IPS-15b (cell line): ENCODE results near the gene KCNC3.

ENCODE experiments used
- H3K27me3 ChIP-seq: one replicate; pipeline ENCODE4 v1.6.1; 2013; ENCODE audit warnings: low read length; ENCODE audit not compliant: control insufficient read depth, insufficient read depth
- H3K36me3 ChIP-seq: one replicate; pipeline ENCODE4 v1.6.1; 2013; ENCODE audit warnings: low read length; ENCODE audit not compliant: control insufficient read depth, insufficient read depth
- H3K4me1 ChIP-seq: one replicate; pipeline ENCODE4 v1.6.1; 2013; ENCODE audit warnings: mild to moderate bottlenecking, low read length; ENCODE audit not compliant: control insufficient read depth, insufficient read depth
- H3K4me3 ChIP-seq: one replicate; pipeline ENCODE4 v1.5.1; 2013; ENCODE audit warnings: low read depth, low read length
- H3K9ac ChIP-seq: one replicate; pipeline ENCODE4 v1.6.1; 2013; ENCODE audit warnings: low read depth, mild to moderate bottlenecking, low read length
- H3K9me3 ChIP-seq: one replicate; pipeline ENCODE4 v1.6.1; 2013; ENCODE audit warnings: mild to moderate bottlenecking, low read length; ENCODE audit not compliant: control insufficient read depth, insufficient read depth

Gene KCNC3

GRCh38 chr19:50275577-50276368 lies 53.4 kb downstream of the KCNC3 start:
- Histone ChIP-seq H3K9ac (no peak overlapping the region), H3K9me3 (no peaks in the 10 kb centered on the region), H3K27me3 (no peaks in the 10 kb centered on the region), H3K4me1 (no peaks in the 10 kb centered on the region), H3K4me3 (no peak overlapping the region), H3K36me3 (peaks cover 24% of the 10 kb centered on the region)

GRCh38 chr19:50273821-50274220 lies 55.4 kb downstream of the KCNC3 start:
- Histone ChIP-seq H3K4me3 (no peak overlapping the region), H3K4me1 (no peaks in the 10 kb centered on the region), H3K36me3 (peaks cover 18% of the 10 kb centered on the region), H3K9ac (no peak overlapping the region), H3K27me3 (no peaks in the 10 kb centered on the region), H3K9me3 (no peaks in the 10 kb centered on the region)

DNA sequence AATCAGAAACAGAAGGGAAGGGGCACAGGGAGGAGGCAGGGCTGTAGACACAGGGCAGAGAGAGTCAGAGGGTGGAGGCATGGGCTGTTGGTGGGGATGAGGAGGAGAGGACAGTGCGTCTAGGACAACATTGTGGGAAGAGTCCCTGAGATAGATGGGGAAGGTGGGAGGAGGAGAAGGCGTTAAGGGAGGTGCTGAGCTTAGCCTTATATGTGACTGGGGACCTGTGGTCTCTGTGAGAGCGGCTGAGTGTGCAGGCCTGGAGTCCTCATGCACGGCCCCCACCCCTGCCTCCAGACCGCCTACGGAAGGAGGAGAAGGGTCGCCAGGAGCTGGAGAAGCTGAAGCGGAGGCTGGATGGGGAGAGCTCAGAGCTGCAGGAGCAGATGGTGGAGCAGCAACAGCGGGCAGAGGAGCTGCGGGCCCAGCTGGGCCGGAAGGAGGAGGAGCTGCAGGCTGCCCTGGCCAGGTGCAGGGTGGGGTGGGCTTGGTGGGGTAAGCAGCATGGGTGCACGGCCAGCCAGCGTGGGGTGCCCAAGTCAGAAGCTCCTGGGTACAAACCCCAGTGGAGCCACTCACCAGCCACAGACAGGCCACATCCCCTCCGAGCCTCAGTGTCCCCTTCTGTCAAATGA lies 56.8 kb downstream of the KCNC3 start:
- Histone ChIP-seq H3K36me3 (peaks cover 27% of the 10 kb centered on the region), H3K9ac (no peak overlapping the region), H3K9me3 (no peaks in the 10 kb centered on the region), H3K4me1 (no peaks in the 10 kb centered on the region), H3K27me3 (no peaks in the 10 kb centered on the region), H3K4me3 (no peak overlapping the region)

GRCh38 chr19:50269653-50270052 lies 59.5 kb downstream of the KCNC3 start:
- H3K4me1 ChIP-seq, result no peaks in the 10 kb centered on the region
- H3K27me3 ChIP-seq, result no peaks in the 10 kb centered on the region
- H3K36me3 ChIP-seq, result peaks cover 19% of the 10 kb centered on the region
- no peaks in the 10 kb centered on the region for H3K9me3 ChIP-seq
- no peak overlapping the region for H3K9ac ChIP-seq
- H3K4me3 ChIP-seq, result no peak overlapping the region

DNA sequence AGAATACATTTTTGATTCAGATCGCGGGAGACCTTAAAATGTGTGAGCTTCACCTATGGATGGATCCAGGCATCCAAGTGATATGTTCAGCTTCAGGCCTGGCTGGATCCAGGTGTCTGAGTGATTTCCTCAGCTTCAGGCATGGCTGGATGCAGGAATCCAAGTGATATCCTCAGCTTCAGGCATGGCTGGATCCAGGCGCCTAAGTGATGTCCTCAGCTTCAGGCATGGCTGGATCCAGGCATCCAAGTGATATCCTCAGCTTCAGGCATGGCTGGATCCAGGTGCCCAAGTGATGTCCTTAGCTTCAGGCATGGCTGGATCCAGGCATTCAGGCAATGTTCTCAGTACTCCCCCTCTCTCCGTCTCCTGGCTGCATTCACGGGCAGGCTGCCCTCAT lies 60.7 kb downstream of the KCNC3 start:
- peaks cover 19% of the 10 kb centered on the region for H3K36me3 ChIP-seq
- H3K27me3 ChIP-seq, result no peaks in the 10 kb centered on the region
- H3K9me3 ChIP-seq, result no peaks in the 10 kb centered on the region
- H3K4me3 ChIP-seq, result no peak overlapping the region
- H3K4me1 ChIP-seq, result no peaks in the 10 kb centered on the region
- H3K9ac ChIP-seq, result no peak overlapping the region

DNA sequence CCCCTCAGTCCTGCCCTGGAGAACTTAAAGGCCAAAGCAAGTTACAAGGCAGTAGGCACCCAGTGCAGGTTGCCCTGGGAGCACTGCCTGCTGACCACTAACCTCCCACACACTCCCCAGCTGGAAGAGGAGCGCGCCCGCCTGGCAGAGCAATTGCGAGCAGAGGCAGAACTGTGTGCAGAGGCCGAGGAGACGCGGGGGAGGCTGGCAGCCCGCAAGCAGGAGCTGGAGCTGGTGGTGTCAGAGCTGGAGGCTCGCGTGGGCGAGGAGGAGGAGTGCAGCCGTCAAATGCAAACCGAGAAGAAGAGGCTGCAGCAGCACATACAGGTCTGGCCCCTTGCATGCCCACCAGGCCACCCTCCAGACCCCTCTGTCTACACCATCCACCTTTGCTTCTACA lies 61.1 kb downstream of the KCNC3 start:
- Histone ChIP-seq H3K36me3 (peaks cover 19% of the 10 kb centered on the region), H3K4me1 (no peaks in the 10 kb centered on the region), H3K9ac (no peak overlapping the region), H3K27me3 (no peaks in the 10 kb centered on the region), H3K9me3 (no peaks in the 10 kb centered on the region), H3K4me3 (no peak overlapping the region)

DNA sequence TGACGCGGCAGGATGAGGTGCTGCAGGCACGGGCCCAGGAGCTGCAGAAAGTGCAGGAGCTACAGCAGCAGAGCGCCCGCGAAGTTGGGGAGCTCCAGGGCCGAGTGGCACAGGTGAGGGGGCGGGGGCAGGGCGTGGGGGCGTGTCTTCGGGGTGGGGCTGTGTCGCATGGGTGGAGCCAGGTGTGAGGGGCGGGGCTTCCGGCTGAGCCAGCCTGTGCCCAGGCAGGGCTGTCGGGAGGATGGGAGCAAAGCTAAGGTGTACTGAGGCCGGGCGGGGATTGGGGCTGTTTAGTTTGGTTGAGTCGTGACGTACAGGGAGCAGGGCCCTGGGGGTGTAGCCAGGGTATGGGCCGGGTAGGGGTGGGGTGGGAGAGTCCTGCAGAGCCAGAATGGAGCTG lies 62.3 kb downstream of the KCNC3 start:
- Histone ChIP-seq H3K27me3 (no peaks in the 10 kb centered on the region), H3K9ac (no peak overlapping the region), H3K4me3 (no peak overlapping the region), H3K4me1 (no peaks in the 10 kb centered on the region), H3K36me3 (peaks cover 13% of the 10 kb centered on the region), H3K9me3 (no peaks in the 10 kb centered on the region)

DNA sequence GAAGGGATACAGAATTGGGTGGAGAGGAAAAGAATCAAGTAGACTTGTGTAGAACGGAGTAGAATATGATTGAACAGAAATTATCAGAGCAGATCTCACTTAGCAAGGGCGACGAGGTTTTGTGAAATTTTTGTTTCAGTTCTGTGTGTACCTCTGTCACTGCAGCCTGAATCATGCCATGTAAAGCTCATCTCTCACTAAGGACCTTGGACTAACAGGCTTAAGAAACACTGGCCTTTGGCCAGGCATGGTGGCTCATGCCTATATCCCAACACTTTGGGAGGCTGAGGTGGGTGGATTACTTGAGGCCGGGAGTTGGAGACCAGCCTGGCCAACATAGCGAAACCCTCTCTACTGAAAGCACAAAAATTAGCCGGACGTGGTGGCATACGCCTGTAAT lies 63.1 kb downstream of the KCNC3 start:
- Histone ChIP-seq H3K4me3 (no peak overlapping the region), H3K27me3 (no peaks in the 10 kb centered on the region), H3K36me3 (peaks cover 15% of the 10 kb centered on the region), H3K9ac (no peak overlapping the region), H3K9me3 (no peaks in the 10 kb centered on the region), H3K4me1 (no peaks in the 10 kb centered on the region)

DNA sequence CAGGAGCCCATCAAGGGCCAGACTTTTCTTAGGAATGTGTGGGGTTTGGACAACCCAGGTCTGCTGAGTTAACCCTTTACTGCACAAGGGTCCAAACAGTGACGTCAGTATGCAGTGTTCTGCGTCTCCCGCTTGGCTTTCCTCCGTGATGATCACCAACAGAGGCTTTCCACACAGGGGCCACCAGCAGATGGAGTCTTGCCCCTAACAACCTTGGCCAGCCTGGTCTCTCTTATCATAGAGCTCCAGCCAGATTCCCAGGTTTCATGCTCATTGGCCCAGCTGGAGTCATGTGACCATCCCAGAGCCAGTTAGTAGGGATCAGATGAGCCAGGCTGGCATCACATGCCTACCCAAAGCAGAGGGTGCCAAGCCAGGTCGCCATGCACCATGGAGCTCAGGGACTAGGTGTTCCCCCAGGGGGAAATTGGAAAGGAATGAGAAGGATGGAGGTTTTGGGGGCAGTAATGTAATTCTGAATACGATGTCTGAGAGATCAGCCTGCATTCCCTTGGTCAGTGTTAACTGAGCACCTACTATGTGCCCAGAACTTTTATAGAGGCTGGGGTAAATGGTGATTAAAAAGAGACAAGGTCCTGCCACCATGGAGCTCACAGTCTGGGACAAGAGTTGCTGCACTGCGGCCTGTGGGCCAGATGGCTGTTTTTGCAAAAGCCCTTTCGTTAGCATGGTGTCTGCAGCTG lies 64.5 kb downstream of the KCNC3 start:
- peaks cover 13% of the 10 kb centered on the region for H3K36me3 ChIP-seq
- no peak overlapping the region for H3K9ac ChIP-seq
- H3K27me3 ChIP-seq, result no peaks in the 10 kb centered on the region
- H3K4me3 ChIP-seq, result no peak overlapping the region
- H3K9me3 ChIP-seq, result no peaks in the 10 kb centered on the region
- no peaks in the 10 kb centered on the region for H3K4me1 ChIP-seq

GRCh38 chr19:50263176-50263575 lies 66.0 kb downstream of the KCNC3 start:
- Histone ChIP-seq H3K9ac (no peak overlapping the region), H3K4me1 (no peaks in the 10 kb centered on the region), H3K9me3 (no peaks in the 10 kb centered on the region)

More at GRCh38 chr19:50263176-50263575, 66.0 kb downstream of the KCNC3 start:
- H3K27me3 ChIP-seq, result no peaks in the 10 kb centered on the region
- H3K4me3 ChIP-seq, result no peak overlapping the region
- H3K36me3 ChIP-seq, result peaks cover 8% of the 10 kb centered on the region
